Fibroblast of skin of left quadriceps (primary cell): Measurements from ENCODE around the gene WFDC13.
"Not testable (repeated sequence)": the region's sequence is repeated elsewhere in the genome, so short reads cannot be mapped to it uniquely, and the experiment has no call there.

Source experiments
- DNase-seq, 2 experiments: peaks; one replicate each; pipeline ENCODE4 v3.0.0-alpha.2; 2013; ENCODE audit warnings: low read depth in 2 of 2

The WFDC13 gene, protein sequence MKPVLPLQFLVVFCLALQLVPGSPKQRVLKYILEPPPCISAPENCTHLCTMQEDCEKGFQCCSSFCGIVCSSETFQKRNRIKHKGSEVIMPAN

DNA sequence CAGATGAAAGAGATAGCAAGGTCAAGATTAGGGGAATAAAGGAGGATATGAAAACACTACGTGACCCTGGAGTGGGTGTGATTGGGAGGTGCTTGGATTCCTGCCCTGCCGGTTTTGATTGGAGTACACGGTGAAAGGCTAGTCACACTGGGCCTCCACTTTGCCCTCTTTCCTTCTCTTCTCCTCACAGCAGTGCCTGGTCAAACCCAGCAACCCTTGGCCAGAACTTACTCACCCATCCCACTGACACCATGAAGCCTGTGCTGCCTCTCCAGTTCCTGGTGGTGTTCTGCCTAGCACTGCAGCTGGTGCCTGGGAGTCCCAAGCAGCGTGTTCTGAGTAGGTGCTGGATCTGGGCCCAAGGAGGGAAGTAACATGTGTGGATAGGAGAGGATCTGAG lies at the start of gene WFDC13:
Gene WFDC13, plus strand, starts transcription at position 166 of the 400 bp plus-strand sequence. Its CDS starts 86 bp downstream, at position 252.
- no peak for DNase-seq

DNA sequence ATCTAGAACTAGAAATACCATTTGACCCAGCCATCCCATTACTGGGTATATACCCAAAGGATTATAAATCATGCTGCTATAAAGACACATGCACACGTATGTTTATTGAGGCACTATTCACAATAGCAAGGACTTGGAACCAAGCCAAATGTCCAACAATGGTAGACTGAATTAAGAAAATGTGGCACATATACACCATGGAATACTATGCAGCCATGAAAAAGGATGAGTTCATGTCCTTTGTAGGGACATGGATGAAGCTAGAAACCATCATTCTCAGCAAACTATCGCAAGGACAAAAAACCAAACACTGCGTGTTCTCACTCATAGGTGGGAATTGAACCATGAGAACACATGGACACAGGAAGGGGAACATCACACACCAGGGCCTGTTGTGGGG lies 44.8 kb upstream of the WFDC13 start:
- DNase-seq, result not testable (repeated sequence)

DNA sequence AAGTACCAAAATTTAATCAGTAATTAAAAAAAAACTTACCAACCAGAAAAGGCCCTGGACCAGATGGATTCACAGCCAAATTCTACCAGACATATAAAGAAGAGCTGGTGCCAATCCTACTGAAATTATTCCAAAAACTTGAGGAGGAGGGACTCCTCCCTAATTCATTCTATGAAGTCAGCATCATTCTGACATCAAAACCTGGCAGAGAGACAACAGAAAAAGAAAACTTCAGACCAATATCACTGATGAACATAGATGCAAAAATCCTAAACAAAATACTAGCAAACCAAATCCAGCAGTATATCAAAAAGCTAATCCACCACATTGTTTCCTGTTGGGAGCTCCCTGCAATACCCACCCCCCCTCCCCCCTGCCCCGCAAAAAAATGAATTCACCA lies 31.7 kb upstream of the WFDC13 start, which contains the start of gene WFDC11:
Gene WFDC11, minus strand, starts transcription at position 101 of the 400 bp plus-strand sequence. CDS start 19,639 bp downstream, outside the sequence.
- DNase-seq, result no peak

DNA sequence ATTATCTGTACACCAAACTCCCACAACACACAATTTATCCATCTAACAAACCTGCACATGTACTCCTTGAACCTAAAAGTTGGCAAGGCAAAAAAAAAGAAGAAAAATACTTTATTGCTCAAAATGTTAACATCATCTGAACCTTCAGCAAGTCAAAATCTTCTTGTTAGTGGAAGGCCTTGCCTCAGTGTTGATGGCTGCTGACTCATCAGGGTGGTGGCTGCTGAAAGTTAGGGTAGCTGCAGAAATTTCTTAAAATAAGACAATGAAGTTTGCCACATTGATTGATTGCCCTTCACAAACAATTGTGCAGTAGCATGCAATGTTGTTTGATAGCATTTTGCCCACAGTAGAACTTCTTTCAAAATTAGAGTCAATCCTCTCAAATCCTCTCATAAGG lies 29.1 kb upstream of the WFDC13 start:
- DNase-seq, result no peak

DNA sequence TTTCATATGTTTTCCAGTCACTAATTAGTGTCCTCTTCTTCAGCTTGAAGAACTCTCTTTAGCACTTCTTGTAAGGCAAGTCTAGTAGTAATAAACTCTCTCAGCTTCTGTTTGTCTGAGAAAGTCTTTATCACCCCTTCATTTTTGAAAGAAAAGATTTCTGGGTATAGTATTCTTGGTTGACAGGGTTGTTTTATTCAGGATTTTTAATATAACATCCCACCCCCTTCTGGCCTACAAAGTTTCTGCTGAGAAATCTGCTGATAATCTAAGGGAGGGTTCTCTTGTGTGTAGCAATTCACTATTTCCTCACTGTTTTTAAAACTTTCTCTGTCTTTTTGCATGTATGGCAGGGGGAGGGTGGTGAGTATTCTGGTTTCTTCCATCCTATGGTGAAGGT lies 22.2 kb upstream of the WFDC13 start:
- DNase-seq, result no peak

DNA sequence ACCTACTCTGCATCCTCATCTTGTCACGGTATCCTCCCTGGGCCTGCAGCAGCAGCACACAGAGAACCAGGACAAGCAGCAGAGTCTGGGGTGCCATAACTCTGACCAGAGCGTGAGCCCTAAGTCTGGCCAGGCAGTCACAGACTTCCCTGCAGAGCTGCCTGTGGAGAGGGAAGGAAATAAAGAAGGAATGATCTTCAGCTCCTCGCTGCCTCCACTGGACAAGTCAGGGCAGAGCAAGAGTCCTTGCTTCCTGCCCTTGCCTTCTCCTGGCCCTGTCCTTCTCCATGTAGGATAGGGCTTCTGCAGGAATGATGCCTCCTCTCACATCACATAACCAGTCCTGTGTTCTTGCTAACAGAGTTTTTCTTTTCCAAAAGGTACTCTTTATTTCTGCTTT lies 15.9 kb upstream of the WFDC13 start:
- no peak for DNase-seq

DNA sequence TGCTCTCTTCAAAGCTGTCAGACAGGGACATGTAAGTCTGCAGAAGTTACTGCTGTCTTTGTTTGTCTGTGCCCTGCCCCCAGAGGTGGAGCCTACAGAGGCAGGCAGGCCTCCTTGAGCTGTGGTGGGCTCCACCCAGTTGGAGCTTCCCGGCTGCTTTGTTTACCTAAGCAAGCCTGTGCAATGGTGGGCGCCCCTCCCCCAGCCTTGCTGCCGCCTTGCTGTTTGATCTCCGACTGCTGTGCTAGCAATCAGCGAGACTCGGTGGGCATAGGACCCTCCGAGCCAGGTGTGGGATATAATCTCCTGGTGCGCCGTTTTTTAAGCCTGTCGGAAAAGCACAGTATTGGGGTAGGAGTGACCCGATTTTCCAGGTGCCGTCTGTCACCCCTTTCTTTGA lies 8.5 kb upstream of the WFDC13 start:
- not testable (repeated sequence) for DNase-seq

DNA sequence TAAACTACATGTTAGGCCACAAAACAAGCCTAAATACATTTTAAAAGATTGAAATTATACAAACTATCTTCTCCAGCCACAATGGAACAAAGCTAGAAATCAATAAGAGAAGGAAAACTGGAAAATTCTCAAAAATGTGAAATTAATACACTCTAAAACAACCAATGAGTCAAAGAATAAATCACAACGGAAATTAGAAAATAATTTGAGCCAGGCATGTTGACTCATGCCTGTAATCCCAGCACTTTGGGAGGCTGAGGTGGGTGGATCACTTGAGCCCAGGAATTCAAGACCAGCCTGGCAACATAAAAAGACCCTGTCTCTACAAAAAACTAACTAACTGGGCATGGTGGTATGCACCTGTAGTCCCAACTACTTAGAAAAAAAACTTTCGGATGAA lies 6.3 kb upstream of the WFDC13 start:
- no peak for DNase-seq

DNA sequence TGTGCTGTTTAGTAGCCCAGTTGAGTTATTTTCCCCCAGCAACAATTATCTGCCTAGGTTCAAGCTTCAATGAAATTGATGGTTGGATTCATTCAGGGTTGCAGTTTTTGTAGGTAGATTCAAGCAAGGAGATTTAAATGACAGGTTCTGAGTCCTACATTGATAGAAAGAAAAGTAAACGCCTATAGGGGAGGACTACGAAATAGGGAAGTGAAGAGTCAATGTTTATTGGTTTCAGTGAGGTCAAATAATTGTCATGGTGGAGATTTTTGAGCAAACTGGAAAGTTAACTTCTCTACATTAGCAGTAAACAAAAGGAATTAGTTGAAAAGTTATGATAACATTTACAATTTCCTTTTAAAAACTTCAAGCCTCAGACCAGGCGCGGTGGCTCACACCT lies 734 bp upstream of the WFDC13 start:
- no peak for DNase-seq

DNA sequence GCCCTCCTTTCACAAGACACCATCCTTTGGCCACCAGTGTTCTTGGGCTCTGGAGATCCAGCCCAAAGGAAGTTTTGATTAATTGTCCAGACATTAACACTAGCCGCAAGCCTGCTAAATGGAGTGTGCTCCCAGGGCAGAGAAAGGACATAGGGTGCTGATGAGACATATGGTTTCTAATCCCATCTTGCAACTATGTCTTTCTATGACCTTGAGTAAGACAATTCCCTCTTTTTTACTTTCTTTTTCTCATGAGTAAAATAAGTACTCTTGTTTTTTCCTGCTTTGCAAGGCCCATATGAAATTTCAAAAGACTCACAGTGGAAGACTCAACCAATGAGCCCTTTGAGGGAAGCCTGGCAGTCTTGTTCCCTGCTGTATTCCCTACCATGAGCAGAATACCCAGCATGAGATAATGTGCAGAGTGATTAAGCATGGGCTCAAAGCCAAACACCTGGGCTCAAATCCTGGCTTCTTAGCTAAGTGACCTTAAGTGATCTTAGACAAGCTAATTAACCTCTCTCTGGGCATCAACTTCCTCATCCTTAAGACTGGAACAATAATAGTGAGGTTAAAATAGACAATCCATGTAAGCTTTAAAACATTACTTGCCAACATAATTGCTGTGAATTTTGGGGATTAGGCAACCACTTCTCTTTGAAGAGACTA lies 3.3 kb downstream of the WFDC13 start, which contains the start of gene WFDC10B:
Gene WFDC10B, minus strand, starts transcription at position 51 of the 669 bp plus-strand sequence. CDS start 19,027 bp downstream, outside the sequence.
- no peak for DNase-seq

DNA sequence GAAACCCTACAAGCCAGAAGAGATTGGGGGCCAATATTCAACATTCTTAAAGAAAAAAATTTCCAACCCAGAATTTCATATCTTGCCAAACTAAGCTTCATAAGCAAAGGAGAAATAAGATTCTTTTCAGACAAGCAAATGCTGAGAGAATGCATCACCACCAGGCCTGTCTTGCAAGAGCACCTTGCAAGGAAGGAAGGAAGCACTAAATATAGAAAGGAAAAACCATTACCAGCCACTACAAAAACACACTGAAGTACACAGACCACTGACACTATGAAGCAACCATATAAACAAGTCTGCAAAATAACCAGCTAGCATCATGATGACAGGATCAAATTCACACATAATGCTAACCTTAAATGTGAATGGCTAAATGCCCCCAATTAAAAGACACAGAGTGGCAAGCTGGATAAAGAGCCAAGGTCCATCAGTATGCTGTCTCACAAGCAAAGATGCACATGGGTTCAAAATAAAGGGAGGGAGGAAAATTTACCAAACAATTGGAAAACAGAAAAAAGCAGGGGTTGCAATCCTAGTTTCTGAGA lies 14.4 kb downstream of the WFDC13 start:
- not testable (repeated sequence) for DNase-seq

DNA sequence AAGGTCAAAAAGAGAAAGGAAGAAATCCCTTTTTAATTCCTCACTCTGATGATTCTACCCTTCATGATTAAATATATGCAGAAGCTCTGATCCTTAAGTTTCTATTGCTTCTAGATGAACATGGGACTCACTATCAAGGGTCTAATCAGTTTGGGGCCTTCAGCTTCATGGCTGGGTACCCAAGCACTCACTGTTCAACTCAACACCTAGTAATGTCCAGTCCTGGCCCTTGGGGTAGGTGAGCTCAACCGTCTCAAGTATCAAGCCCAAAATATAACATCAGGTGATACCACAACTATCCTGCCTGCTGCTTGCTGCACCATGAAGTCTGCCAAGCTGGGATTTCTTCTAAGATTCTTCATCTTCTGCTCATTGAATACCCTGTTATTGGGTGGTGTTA lies 20.2 kb downstream of the WFDC13 start, which contains the start of gene SPINT4:
Gene SPINT4, plus strand, starts transcription at position 301 of the 400 bp plus-strand sequence. Its CDS starts 21 bp downstream, at position 322.
- no peak for DNase-seq

DNA sequence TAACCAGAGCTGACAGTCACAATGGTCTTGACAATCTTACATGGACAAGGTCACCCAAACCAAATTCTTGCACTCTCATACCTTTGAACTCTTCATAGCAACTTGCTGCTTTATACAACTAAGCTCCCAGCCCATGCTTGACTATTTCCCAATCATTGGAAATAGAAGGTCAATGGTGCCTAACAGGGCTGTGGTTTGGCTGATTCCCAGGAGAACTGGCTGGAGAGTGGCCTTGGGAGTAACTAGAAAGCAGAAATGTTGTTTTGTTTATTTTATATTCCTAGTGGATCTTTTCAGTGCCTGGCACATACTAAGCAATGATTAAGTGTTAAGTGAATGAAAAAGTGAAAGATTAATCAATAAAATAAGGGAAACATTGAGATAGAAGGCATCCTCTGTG lies 23.3 kb downstream of the WFDC13 start:
- no peak for DNase-seq

DNA sequence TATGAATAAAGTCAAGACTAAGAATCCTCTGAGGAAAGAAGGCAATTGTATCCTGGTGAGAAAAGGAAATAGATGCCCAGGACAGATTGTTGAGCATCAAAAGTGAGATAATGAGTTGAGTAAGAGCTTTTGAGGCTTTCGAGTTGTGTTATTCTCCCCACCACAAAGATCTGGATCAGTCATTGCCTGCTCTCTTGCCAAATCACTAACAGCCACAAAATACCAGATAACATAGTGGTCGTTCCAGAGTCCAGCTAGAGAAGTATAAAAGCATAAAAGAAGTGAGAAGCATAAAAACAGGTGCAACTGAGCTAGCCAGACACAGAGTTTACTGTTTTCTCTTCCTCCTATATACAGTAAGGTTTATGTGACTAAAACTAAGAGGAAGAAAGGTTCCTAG lies 25.2 kb downstream of the WFDC13 start:
- DNase-seq, result no peak

DNA sequence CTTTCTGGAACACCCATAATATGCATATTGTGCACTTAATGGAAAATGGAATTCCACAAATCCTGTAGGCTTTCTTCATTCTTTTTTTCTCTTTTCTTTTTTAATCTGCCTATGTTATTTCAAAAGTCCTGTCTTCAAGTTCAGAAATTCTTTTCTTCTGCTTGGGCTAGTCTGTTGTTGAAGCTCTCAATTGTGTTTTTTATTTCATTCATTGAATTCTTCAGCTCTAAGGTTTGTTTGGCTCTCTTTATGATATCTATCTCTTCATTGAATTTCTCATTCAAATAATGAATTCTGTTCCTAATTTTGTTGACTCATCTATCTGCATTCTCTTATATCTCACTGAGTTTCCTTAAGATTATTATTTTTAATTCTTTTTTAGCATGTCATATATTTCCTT lies 30.4 kb downstream of the WFDC13 start:
- no peak for DNase-seq

DNA sequence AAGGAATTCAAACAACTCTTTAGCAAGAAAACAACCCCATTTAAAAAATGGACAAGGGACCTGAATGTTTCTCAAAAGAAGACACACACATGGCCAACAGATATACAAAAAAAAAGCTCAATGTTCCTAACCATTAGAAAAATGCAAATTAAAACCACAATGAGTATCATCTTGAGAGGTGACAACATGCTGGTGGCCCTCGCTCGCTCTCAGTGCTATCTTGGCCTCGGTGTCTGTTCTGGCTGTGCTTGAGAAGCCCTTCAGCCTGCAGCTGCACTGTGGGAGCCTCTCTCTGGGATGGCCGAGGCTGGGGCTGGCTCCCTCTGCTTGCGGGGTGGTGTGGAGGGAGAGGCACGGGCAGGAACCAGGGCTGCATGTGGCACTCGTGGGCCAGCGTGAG lies 33.7 kb downstream of the WFDC13 start:
- no peak for DNase-seq

DNA sequence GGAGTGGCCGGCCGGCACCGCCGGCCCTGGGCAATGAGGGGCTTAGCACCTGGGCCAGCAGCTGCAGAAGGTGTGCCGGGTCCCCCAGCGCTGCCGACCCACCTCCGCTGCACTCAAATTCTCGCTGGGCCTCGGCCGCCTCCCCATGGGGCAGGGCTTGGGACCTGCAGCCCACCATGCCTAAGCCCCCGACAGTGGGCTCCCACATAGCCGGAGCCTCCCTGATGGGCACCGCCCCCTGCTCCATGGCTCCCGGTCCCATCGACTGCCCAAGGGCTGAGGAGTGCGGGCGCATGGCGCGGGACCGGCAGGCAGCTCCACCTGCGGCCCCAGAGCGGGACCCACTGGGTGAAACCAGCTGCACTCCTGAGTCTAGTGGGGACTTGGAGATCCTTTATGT lies 34.1 kb downstream of the WFDC13 start:
- no peak for DNase-seq

DNA sequence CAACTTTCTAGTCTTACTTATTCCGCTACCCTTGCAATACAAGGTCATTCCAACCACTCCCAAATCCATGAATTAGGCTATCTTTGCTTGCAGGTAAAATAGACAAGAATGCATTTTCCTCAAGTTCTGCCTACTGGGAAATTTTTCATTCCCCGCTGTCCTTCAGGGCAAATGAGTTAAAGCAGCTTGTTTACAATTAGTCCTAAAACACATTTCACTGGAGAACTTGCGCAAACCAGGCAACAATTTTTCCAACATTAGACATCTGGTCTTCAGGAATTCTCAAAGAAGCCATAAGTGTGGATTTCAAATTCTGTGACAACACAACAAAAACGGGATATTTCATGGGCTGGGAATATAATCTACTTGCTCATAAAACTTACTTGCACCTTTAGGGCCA lies 40.8 kb downstream of the WFDC13 start:
- no peak for DNase-seq

DNA sequence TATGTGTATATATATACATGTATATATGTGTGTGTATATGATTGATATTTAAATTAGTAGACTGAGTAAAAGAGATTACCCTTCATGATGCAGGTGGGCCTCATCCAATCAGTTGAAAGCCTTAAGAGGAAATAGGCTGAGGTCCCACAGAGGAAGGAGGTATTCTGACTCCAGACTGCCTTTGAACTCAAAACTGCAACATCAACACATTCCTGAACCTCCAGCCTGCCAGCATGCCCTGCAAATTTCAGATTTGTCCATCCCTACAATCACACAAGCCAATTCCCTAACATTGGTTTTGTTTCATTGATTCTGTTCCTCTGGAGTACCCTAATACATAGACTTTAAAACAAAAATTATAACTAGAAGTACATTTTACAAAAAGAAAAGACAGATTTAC lies 43.2 kb downstream of the WFDC13 start:
- DNase-seq, result no peak

DNA sequence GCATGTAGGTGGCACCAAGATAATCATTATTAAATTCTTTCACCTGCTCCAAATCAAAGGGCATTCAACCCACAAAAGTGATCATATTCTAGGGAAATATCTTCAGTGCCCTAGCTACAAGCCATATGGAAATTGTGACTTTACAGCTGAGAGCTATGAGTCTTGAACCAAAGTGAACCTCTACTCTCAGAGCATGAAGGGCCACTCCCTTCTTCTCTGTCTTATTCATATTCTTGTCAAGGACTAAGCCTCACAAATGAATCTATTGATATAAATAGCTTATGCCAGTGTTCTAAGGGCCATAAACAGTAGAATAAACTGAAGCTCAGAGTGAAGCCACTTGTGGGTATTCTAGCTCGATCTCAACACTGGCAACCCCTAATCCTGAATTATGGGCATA lies 49.9 kb downstream of the WFDC13 start:
- no peak for DNase-seq

DNA sequence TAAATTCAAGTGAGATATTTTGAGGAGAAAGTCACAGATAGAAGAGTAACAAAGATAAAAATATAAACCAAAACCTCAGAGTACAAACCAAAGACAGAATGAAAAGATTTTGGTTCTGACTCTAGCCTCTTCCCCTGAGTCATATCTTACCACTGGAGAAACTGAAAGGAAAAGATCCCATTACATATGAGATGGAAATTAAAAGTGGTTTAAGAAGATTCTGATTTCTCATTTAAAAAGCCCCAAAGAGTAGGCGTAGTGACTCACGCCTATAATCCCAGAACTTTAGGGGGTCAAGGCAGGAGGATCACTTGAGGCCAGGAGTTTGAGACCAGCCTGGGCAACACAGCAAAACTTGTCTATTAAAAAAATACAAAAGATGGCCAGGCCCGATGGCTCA lies 50.9 kb downstream of the WFDC13 start:
- DNase-seq, result no peak

DNA sequence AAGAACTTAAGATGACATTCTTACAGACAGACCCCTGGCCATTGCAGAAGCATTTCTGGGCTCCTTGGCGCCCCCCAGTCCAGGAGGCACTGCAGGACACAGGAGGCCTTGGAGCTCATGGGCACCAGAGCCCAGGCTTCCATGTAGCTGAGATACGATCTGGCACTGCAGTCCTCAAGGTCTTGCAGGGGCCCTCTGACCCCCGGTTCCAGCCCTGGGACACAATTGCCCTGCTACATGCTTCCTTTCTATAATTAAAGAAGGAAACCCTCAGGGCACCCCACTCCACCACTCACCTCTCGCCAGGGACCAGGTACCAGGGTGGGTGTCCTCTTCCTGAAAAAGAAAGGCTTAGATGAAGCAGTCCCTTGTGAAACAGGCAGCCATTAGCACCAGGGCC lies 56.3 kb downstream of the WFDC13 start:
- no peak for DNase-seq
